ENCODE data around the gene HLA-DQB2.

HLA-DQB2 gene

DNA sequence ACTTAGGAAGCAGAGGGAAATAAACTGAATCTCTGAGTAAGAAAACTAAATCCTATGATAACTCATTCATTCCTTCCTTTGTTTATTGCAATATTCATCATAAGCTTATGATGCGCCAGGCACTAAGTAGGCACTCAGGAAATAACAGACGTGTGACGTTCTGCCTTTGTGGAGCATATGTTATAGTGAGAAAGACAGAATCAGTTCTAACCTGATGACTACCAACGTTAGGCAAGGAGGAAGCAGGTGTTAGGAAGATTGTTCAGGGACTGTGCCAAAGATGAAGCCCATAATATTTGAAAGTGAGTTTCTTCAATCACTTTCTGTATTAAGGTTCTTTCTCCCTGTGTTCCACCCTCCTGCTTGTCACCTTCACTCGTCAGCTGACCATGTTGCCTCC is 18.6 kb downstream of the HLA-DQB2 start:
- DNase-seq (ENCODE audit: low spot score) = no peak

GRCh38 chr6:32742374-32742773 is 21.0 kb downstream of the HLA-DQB2 start:
- DNase-seq (ENCODE audit: low spot score) = no peak

GRCh38 chr6:32741031-32741960 is 22.0 kb downstream of the HLA-DQB2 start, which contains the start of gene HLA-DQA2:
Gene HLA-DQA2, plus strand, starts transcription at chr6:32741391. Its CDS starts 53 bp downstream, at chr6:32741444.
- no peak for DNase-seq (ENCODE audit: low spot score)

GRCh38 chr6:32738126-32738525 is 25.2 kb downstream of the HLA-DQB2 start:
- DNase-seq (ENCODE audit: low spot score) = no peak

GRCh38 chr6:32718879-32719278 is 44.5 kb downstream of the HLA-DQB2 start:
- no peak for DNase-seq (ENCODE audit: low spot score)

DNA sequence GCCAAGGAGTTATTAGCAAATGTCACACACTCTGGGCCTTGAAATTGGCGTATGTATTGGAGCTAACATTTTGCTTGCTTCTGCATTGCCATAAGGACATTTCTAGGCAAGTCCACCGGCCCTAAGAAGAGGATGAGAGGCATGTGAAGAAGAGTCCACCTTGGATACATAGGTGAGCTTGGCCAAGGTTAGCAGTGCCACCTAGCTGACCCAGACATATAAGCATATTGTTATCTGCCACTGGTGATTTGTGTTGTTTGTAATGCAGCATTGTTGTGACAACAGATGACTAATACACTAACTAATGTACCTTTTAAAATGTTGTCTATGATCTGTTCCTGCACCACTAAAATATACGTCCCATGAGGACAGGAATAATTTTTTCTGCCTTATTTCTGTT is 46.9 kb downstream of the HLA-DQB2 start:
- DNase-seq (ENCODE audit: low spot score) = no peak

DNA sequence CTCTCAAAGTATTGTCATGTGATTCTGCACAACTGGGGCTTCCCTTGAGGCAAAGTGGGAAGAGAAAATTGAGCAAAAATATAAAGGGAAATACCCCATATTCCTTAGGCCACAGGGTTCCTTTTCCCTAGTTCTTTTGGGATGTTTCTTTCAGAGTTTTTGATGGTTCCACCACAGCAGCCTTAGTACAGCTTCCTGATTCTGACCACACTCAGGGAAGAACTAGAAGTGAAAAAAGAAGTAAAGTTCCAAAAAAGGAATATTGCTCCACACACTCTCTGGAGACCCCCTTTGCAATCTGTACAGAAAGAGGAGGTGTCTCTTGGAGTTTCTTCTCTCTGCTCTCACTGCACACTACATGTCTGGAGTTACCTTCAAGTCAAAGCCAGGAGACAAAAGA is 50.1 kb downstream of the HLA-DQB2 start:
- DNase-seq (ENCODE audit: low spot score) = no peak

- DNase-seq (ENCODE audit: low spot score) = no peak
Observed at GRCh38 chr6:32709625-32710024, 53.7 kb downstream of the HLA-DQB2 start.
